Measurements from ENCODE around the gene TEX35. TPM values are rescaled to one million over a fixed set of nuclear protein-coding genes. Genes with fewer than 3 reads are reported as not detected.

The TEX35 gene
- total RNA-seq, 2 experiments from 2014 or later = not detected

DNA sequence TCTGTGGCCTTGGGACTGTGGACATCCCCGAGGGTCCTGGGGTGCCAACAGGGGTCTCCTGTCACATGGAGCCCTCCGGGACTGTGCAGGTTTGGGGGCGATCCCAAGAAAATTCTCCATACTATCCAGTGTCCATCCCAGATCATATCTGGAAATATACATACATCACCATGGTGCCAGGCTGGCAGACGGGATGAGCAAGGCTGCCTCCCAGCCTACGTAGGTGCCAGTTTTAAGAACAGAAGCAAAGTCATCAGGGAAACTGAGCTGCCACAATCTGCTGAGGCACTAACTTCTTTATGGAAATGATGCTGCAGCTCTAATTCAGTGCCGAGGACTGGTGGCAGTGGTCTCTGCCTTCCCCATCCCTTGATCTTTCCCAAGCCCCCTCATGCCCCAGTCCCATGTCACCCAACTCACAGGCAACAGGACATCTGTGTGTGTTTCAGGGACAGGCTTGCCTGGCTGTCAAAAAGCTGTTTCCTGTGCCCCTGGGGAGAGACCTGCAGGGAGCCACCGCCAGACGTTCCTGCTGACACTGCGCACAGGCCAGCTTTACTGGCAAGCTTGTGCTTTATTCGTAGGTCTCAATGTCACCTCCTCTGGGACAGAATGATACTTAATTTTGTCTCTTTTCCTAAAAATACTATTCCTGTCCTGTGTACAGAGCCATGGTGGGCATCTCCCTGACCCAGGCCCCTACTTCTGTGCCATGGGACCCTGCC lies 15.5 kb downstream of the TEX35 start:
- intact Hi-C loops (cut with micrococcal nuclease; ENCODE audit: unreplicated experiment) = no loop called here
- TF ChIP-seq EZH2phosphoT487 (IDR thresholded peaks at IDR 0.05; ENCODE audit: borderline replicate concordance, low read depth, low read length) = no peak
- Histone ChIP-seq H3K9me2 (ENCODE audit: insufficient read depth, low read length) (no peaks in the 10 kb centered on the region), H3K4me2 (ENCODE audit: low read length) (no peak overlapping the region), H2AFZ (ENCODE audit: low read length) (no peak overlapping the region), H3K9me3 (ENCODE audit: low read length) (no peaks in the 10 kb centered on the region), H3K4me3 (ENCODE audit: low read depth, low read length, poor library complexity, severe bottlenecking) (no peak overlapping the region), H3K79me2 (ENCODE audit: insufficient read depth, low read depth, low read length) (no peaks in the 10 kb centered on the region), H3K36me3 (ENCODE audit: insufficient read depth, low read length) (no peaks in the 10 kb centered on the region), H4K20me1 (ENCODE audit: insufficient read depth, low read length) (no peaks in the 10 kb centered on the region), H3K4me1 (ENCODE audit: insufficient read depth, low read length, poor library complexity, severe bottlenecking) (no peaks in the 10 kb centered on the region), H3K27ac (ENCODE audit: low read depth, low read length, poor library complexity, severe bottlenecking) (no peak overlapping the region)
- POLR2A ChIA-PET = interaction anchor here (0.7 to 1.0 kb wide), 2 partner anchors 476 to 490 kb away, joined by 3 read pairs; no protein-coding TSS in a partner anchor
- no peak for DNase-seq (ENCODE audit: low spot score)
- no TSS peak for BruUV-seq (replicated peaks)
- CTCF ChIA-PET (ENCODE audit: unreplicated experiment) = interaction anchor here (3.1 kb wide), 1 partner anchor 475 kb away, joined by 13 read pairs; no protein-coding TSS in a partner anchor

DNA sequence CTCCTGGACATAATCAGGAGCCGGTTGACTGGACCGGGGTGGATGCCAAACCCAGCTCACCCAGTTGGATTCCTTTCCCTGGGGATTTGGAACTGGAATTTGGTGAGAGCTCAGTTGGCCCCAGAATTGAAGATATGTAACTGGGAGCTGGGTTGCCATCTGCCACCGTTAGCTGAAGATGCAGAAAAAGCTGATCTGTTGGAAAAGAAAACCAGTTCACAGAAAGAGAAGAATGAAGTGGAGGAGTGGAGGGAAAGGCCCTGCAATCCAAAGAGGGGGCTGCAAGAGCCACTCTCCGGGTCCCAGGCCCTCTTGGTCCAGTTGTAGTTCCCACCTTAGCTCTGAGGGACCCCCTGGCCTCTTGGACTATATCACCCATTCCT lies 16.0 kb downstream of the TEX35 start:
- intact Hi-C loops (cut with micrococcal nuclease; ENCODE audit: unreplicated experiment) = no loop called here
- CTCF ChIA-PET (ENCODE audit: unreplicated experiment) = interaction anchor here (3.1 kb wide), 1 partner anchor 474 kb away, joined by 13 read pairs; no protein-coding TSS in a partner anchor
- POLR2A ChIA-PET = interaction anchor here (1.0 kb wide), 1 partner anchor 475 kb away, joined by 3 read pairs; no protein-coding TSS in a partner anchor

GRCh38 chr1:178529364-178530036 lies 16.6 kb downstream of the TEX35 start:
- no peaks in the 10 kb centered on the region for H3K4me1 ChIP-seq (ENCODE audit: insufficient read depth, low read length, poor library complexity, severe bottlenecking)
- no peak overlapping the region for H3K27ac ChIP-seq (ENCODE audit: low read depth, low read length, poor library complexity, severe bottlenecking)
- intact Hi-C loops (cut with micrococcal nuclease; ENCODE audit: unreplicated experiment) = no loop called here
- BruUV-seq (replicated peaks) = no TSS peak
- DNase-seq (ENCODE audit: low spot score) = no peak
- H2AFZ ChIP-seq (ENCODE audit: low read length) = no peak overlapping the region
- no peak overlapping the region for H3K4me3 ChIP-seq (ENCODE audit: low read depth, low read length, poor library complexity, severe bottlenecking)
- ChIA-PET CTCF (ENCODE audit: unreplicated experiment) (interaction anchor here (3.1 kb wide), 1 partner anchor 474 kb away, joined by 13 read pairs; no protein-coding TSS in a partner anchor), POLR2A (interaction anchor here (1.0 kb wide), 1 partner anchor 475 kb away, joined by 3 read pairs; no protein-coding TSS in a partner anchor)
- H3K79me2 ChIP-seq (ENCODE audit: insufficient read depth, low read depth, low read length) = no peaks in the 10 kb centered on the region
- H3K9me3 ChIP-seq (ENCODE audit: low read length) = no peaks in the 10 kb centered on the region
- TF ChIP-seq, protein P1, sequence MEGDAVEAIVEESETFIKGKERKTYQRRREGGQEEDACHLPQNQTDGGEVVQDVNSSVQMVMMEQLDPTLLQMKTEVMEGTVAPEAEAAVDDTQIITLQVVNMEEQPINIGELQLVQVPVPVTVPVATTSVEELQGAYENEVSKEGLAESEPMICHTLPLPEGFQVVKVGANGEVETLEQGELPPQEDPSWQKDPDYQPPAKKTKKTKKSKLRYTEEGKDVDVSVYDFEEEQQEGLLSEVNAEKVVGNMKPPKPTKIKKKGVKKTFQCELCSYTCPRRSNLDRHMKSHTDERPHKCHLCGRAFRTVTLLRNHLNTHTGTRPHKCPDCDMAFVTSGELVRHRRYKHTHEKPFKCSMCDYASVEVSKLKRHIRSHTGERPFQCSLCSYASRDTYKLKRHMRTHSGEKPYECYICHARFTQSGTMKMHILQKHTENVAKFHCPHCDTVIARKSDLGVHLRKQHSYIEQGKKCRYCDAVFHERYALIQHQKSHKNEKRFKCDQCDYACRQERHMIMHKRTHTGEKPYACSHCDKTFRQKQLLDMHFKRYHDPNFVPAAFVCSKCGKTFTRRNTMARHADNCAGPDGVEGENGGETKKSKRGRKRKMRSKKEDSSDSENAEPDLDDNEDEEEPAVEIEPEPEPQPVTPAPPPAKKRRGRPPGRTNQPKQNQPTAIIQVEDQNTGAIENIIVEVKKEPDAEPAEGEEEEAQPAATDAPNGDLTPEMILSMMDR (conservative IDR thresholded peaks at IDR 0.05; ENCODE audit: low read length) = no peak
- no peak for TF ChIP-seq EZH2phosphoT487 (IDR thresholded peaks at IDR 0.05; ENCODE audit: borderline replicate concordance, low read depth, low read length)
- H4K20me1 ChIP-seq (ENCODE audit: insufficient read depth, low read length) = no peaks in the 10 kb centered on the region
- no peak overlapping the region for H3K4me2 ChIP-seq (ENCODE audit: low read length)
- H3K36me3 ChIP-seq (ENCODE audit: insufficient read depth, low read length) = no peaks in the 10 kb centered on the region
- no peaks in the 10 kb centered on the region for H3K9me2 ChIP-seq (ENCODE audit: insufficient read depth, low read length)

More for the DNA sequence above, 16.0 kb downstream of the TEX35 start:
- no peak overlapping the region for H3K4me2 ChIP-seq (ENCODE audit: low read length)
- no peaks in the 10 kb centered on the region for H3K9me2 ChIP-seq (ENCODE audit: insufficient read depth, low read length)
- no peaks in the 10 kb centered on the region for H3K36me3 ChIP-seq (ENCODE audit: insufficient read depth, low read length)
- no peaks in the 10 kb centered on the region for H3K9me3 ChIP-seq (ENCODE audit: low read length)
- H3K4me1 ChIP-seq (ENCODE audit: insufficient read depth, low read length, poor library complexity, severe bottlenecking) = no peaks in the 10 kb centered on the region
- H3K4me3 ChIP-seq (ENCODE audit: low read depth, low read length, poor library complexity, severe bottlenecking) = no peak overlapping the region
- DNase-seq (ENCODE audit: low spot score) = no peak
- no peaks in the 10 kb centered on the region for H3K79me2 ChIP-seq (ENCODE audit: insufficient read depth, low read depth, low read length)
- H4K20me1 ChIP-seq (ENCODE audit: insufficient read depth, low read length) = no peaks in the 10 kb centered on the region
- H2AFZ ChIP-seq (ENCODE audit: low read length) = no peak overlapping the region
- TF ChIP-seq, protein P1 (conservative IDR thresholded peaks at IDR 0.05; ENCODE audit: low read length) = no peak
- no peak for TF ChIP-seq EZH2phosphoT487 (IDR thresholded peaks at IDR 0.05; ENCODE audit: borderline replicate concordance, low read depth, low read length)
- BruUV-seq (replicated peaks) = no TSS peak
- no peak overlapping the region for H3K27ac ChIP-seq (ENCODE audit: low read depth, low read length, poor library complexity, severe bottlenecking)
